HG03025 (cell line): ENCODE results near the gene DERA.
A peak's percentile ranks its signal among the peaks of the same experiment; 100 is the strongest.
"Not testable (repeated sequence)": the region's sequence is repeated elsewhere in the genome, so short reads cannot be mapped to it uniquely, and the experiment has no call there.

Experiments used
- ATAC-seq: cut with Tn5 transposase; IDR thresholded peaks from one replicate; pipeline ENCODE4 v1.9.1; 2021; ENCODE audit warnings: mild to moderate bottlenecking, moderate library complexity; ENCODE audit not compliant: unreplicated experiment, low FRiP score

The DERA gene

GRCh38 chr12:15956413-15957185 lies 45.5 kb downstream of the DERA start:
- ATAC-seq = no peak

GRCh38 chr12:15962760-15963159 lies 51.6 kb downstream of the DERA start:
- no peak for ATAC-seq

- no peak for ATAC-seq
Measured at GRCh38 chr12:15963271-15963670, 52.1 kb downstream of the DERA start.

- ATAC-seq = no peak
Measured at GRCh38 chr12:15966426-15966825, 55.3 kb downstream of the DERA start.

- not testable (repeated sequence) for ATAC-seq
Measured at GRCh38 chr12:15967053-15967452, 55.9 kb downstream of the DERA start.

- ATAC-seq = no peak
Measured at GRCh38 chr12:15971211-15971610, 60.1 kb downstream of the DERA start.

GRCh38 chr12:15972894-15973293 lies 61.8 kb downstream of the DERA start:
- no peak for ATAC-seq

- ATAC-seq = no peak
Measured at GRCh38 chr12:15977999-15978951, 67.1 kb downstream of the DERA start.

GRCh38 chr12:15979096-15980092 lies 68.3 kb downstream of the DERA start:
- peak; percentile 48 for ATAC-seq

GRCh38 chr12:15982071-15982470 lies 70.9 kb downstream of the DERA start:
- ATAC-seq = no peak

- ATAC-seq = no peak
Measured at GRCh38 chr12:15982471-15982870, 71.3 kb downstream of the DERA start.

- ATAC-seq = no peak
Measured at GRCh38 chr12:15982921-15983320, 71.8 kb downstream of the DERA start.

GRCh38 chr12:15984097-15984800 lies 73.1 kb downstream of the DERA start:
- ATAC-seq = no peak

GRCh38 chr12:15984963-15985362 lies 73.8 kb downstream of the DERA start:
- ATAC-seq = no peak

GRCh38 chr12:15987696-15988095 lies 76.6 kb downstream of the DERA start:
- no peak for ATAC-seq

- ATAC-seq = no peak
Measured at GRCh38 chr12:15988983-15989755, 78.0 kb downstream of the DERA start.

- no peak for ATAC-seq
Measured at GRCh38 chr12:15995801-15996200, 84.7 kb downstream of the DERA start.

- ATAC-seq = no peak
Measured at GRCh38 chr12:15996254-15996653, 85.1 kb downstream of the DERA start.

- ATAC-seq = no peak
Measured at GRCh38 chr12:15996948-15997347, 85.8 kb downstream of the DERA start.
